HG03139 (cell line): Measurements from ENCODE around the gene SCEL.

Experiments
- ATAC-seq: cut with Tn5 transposase; IDR thresholded peaks from one replicate; pipeline ENCODE4 v1.9.1; 2021; ENCODE audit not compliant: unreplicated experiment

SCEL gene

DNA sequence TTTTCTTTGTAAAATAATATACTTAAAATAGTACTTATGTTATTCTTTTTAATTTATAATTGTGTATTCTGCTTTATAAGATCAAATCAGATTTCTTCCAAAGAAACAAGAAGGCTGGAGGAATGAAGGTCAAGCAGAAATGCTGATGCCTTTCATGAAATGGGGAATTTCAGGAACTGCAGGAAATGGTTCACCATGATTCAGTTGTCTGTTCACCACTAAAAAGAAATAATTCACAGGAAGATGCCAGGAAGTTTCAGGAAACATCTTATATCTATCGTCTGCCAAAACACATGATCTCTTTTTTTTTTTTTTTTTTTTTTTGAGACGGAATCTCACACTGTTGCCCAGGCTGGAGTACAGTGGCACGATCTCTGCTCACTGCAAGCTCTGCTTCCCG, 15.7 kb upstream of the SCEL start:
- no peak for ATAC-seq

GRCh38 chr13:77521194-77521593, 14.3 kb upstream of the SCEL start:
- ATAC-seq, result no peak

DNA sequence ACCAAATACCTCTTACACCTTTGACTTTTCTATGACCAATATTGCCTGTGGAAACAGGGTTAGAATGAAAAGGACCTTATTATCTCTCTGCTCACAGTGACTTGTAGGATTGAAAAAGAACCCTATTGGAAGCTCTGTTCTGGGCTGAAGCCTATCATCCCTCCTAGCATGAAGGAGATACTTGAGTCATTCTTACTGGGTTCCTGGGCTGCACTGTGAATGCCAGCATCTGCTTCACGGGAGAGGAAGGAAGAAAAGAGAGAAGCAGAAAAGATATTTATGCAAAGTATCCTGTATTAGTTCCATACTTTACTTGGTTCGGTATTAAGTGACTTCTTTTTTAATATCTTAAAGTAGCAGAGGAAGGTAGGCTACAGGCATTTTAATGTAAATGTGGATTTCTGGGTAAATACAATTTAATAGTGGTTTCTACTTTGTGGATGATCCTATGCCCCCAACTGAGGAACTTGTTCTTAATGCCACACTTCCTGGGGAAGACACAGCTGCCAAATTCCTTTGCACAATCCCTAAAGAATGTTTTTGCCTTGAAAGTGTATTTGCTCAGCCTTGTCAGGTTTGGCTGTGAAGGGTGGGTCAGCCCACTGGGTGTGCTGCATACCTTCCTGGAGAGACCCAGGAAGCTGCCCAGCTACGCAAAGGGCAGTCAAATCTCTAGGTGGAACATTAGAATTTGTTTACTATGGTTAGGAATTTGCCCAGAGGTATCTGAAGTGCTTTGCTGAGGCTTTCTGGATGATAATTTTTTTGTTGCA, 13.7 kb upstream of the SCEL start:
- ATAC-seq, result no peak

DNA sequence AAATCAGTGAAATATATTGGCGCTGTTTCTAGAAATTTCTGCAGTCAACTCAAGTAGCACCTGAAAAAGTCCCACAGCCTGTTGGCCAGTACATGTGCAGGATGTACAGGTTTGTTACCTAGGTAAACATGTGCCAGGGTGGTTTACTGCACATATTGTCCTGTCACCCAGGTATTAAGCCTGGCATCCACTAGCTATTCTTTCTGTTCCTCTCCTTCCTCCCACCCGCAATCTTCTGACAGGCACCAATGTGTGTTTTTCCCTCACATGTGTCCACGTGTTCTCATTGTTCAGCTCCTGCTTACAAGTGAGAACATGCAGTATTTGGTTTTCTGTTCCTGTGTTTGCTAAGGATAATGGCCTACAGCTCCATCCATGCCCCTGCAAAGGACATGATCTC, 13.1 kb upstream of the SCEL start:
- no peak for ATAC-seq

GRCh38 chr13:77523386-77523785, 12.1 kb upstream of the SCEL start:
- ATAC-seq, result no peak

GRCh38 chr13:77523834-77524728, 11.4 kb upstream of the SCEL start:
- no peak for ATAC-seq

DNA sequence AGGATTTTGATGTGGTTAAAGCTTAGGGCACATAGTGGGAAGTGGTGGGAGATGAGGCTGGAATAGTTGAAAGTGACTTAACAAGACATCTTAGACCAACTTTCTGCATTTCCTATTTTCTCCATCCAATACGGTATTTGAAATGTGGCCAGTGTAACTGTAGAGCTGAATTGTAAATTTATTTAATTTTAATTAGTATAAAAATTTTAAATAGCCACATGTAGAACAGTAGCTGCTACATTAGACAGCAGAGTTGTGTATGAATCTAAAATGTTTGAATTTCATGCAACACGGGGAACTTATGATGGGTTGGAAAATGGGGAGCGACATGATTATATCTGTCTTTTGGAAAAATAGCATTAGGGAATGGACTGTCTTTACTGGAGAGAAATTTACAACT, 7.1 kb upstream of the SCEL start:
- ATAC-seq, result no peak

- peak; percentile 82 for ATAC-seq
These were observed 6.5 kb upstream of the SCEL start for GRCh38 chr13:77528834-77529500.

GRCh38 chr13:77529501-77529840, 6.0 kb upstream of the SCEL start:
- no peak for ATAC-seq

DNA sequence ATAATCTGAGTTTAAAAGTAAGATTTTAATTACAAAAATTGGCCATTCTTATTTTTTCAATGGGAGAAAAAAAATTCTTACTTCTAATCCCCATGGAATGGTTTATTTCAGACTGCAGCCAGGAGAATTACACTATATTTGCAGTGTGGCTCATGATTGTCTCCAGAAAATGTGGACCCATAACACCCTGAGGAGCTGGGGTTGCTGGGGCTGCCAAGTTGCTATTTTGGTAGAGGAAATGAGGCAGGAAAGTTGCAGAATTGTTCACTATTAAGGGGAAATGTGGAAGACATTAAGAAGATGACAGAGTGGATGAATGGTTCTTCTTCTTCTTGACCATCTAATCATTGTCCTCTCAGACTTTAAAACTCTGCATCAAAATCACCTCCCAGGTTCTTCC, 4.6 kb upstream of the SCEL start:
- ATAC-seq, result no peak

DNA sequence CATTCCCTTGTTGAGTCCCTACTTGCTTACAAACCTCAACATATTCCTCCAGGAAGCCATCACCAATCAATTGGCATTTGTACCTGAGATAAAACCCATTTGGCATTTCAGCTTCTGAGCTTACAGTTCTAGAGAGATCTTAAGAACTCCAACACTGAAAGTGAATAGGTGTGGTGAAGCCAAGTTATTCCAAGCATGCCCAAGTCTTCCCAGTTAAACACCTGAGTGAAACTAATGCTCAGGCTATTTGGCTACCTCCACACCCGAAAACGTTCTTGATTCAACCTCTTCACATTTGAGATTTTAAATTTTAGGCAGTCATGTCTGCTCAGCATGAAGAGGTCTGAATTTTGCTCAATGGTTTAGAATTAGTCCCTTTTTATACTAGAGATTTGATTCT, 2.5 kb upstream of the SCEL start:
- ATAC-seq, result no peak

- ATAC-seq, result no peak
These were observed 1.4 kb upstream of the SCEL start for GRCh38 chr13:77533875-77534788.

GRCh38 chr13:77536358-77536757, 852 bp downstream of the SCEL start:
- ATAC-seq, result no peak

GRCh38 chr13:77537289-77537919, 1.9 kb downstream of the SCEL start:
- no peak for ATAC-seq

- no peak for ATAC-seq
These were observed 8.2 kb downstream of the SCEL start for GRCh38 chr13:77543711-77544110.

- ATAC-seq, result no peak
These were observed 8.8 kb downstream of the SCEL start for GRCh38 chr13:77544355-77544754.

GRCh38 chr13:77544758-77545338, 9.3 kb downstream of the SCEL start:
- ATAC-seq, result no peak

- ATAC-seq, result no peak
These were observed 10.3 kb downstream of the SCEL start for GRCh38 chr13:77545626-77546412.

DNA sequence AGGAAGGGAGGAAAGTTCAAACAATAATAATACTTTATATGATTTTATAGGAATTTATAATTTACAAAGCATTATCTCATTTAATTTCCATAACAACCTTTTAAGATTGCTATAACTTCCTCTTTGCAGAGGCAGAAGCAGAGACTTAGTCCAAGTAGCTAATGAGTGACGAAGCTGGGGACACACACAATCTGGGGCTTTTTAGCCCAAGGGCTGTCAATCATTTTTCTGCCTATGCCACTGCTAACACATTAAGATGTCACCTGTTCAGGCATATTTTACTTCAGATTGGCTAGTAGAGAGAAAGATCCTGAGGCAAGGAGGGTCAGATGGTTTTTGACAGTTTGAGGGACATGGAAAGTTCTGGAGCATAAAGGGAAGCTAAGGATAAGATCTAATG, 12.6 kb downstream of the SCEL start:
- peak; percentile 60 for ATAC-seq
